ENCODE data around the gene TGFB1I1.
"Not testable (repeated sequence)": the region's sequence is repeated elsewhere in the genome, so short reads cannot be mapped to it uniquely, and the experiment has no call there.

The TGFB1I1 gene

DNA sequence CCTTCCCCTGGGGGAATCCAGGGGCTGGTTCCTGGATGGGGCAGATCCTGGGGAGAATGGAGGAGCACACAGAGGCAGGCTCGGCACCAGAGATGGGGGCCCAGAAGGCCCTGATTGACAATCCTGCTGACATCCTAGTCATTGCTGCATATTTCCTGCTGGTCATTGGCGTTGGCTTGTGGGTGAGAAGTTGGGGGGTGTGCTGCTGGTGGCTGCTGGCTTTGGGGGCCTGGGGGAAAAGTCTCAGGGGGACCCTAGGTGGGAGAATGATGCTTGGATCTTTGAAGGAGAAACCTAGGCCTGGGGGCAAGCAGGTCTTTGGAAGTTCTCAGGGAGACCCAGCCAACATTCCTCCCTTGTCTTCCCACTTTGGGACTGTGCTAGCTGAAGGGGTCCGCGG, 11.1 kb downstream of the TGFB1I1 start, which contains the start of gene SLC5A2:
TSS of gene SLC5A2 (plus strand) at position 43 of the 400 bp plus-strand sequence. CDS start at position 57, 14 bp downstream.
- peaks cover 58% of the 10 kb centered on the region for H3K27me3 ChIP-seq (ENCODE audit: control insufficient read depth, insufficient read depth, low read length)

DNA sequence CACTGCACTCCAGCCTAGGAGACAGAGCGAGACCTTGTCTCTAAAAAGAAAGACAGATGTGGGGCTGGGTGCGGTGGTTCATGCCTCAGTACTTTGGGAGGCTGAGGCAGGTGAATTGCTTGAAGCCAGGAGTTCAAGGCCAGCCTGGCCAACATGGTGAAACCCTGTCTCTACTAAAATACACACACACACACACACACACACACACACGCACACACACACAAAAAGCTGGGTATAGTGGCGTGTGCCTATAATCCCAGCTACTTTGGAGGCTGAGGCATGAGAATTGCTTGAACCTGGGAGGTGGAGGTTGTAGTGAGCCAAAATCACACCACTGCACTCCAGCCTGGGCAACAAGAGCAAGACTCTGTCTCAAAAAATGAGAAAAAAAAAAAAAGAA, 12.1 kb downstream of the TGFB1I1 start:
- H3K9ac ChIP-seq (ENCODE audit: low read depth, low read length); H3K36me3 ChIP-seq (ENCODE audit: control insufficient read depth, insufficient read depth, low read length); H3K27ac ChIP-seq (ENCODE audit: low read depth, low read length); H3K4me1 ChIP-seq (ENCODE audit: control insufficient read depth, insufficient read depth, low read length); H3K9me3 ChIP-seq (ENCODE audit: control insufficient read depth, insufficient read depth, low read length); H3K4me3 ChIP-seq (ENCODE audit: low read depth, low read length): not testable (repeated sequence)
- H3K27me3 ChIP-seq (ENCODE audit: control insufficient read depth, insufficient read depth, low read length): peaks cover 68% of the 10 kb centered on the region

More for the DNA sequence above, 11.1 kb downstream of the TGFB1I1 start, which contains the start of gene SLC5A2:
- Histone ChIP-seq H3K4me1 (ENCODE audit: control insufficient read depth, insufficient read depth, low read length) (peaks cover 7% of the 10 kb centered on the region; the same call in 1 of the 2 replicates), H3K27ac (ENCODE audit: low read depth, low read length) (no peak within 1 kb of the TSS), H3K4me3 (ENCODE audit: low read depth, low read length) (no peak within 1 kb of the TSS), H3K36me3 (ENCODE audit: control insufficient read depth, insufficient read depth, low read length) (no peaks in the 10 kb centered on the region), H3K9me3 (ENCODE audit: control insufficient read depth, insufficient read depth, low read length) (no peaks in the 10 kb centered on the region), H3K9ac (ENCODE audit: low read depth, low read length) (no peak within 1 kb of the TSS)

DNA sequence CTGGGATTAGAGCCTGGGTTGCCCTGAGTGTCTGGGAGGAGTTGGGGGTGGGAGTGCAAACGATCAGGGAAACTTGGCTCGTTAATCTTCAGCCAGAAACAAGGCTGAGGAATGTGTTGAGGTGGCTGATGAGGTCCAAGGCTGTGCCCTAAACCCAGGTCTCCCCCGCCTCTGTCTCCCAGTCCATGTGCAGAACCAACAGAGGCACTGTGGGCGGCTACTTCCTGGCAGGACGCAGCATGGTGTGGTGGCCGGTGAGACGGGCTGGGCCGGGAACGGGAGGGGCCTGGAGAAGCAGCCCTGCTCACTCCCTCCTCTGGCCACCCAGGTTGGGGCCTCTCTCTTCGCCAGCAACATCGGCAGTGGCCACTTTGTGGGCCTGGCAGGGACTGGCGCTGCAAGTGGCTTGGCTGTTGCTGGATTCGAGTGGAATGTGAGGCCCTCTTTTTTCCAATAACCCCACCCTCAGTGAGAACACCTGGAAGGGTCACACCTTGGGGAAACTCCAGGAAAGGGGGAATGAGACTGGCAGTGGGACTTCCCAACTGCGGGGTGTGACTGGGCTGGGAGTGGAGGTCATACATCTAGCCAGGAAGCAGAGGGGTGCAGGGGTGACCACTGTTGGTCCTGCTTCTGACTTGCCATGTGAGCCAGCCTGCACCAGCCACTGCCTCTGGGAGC, 12.7 kb downstream of the TGFB1I1 start:
- no peak overlapping the region for H3K9ac ChIP-seq (ENCODE audit: low read depth, low read length)

DNA sequence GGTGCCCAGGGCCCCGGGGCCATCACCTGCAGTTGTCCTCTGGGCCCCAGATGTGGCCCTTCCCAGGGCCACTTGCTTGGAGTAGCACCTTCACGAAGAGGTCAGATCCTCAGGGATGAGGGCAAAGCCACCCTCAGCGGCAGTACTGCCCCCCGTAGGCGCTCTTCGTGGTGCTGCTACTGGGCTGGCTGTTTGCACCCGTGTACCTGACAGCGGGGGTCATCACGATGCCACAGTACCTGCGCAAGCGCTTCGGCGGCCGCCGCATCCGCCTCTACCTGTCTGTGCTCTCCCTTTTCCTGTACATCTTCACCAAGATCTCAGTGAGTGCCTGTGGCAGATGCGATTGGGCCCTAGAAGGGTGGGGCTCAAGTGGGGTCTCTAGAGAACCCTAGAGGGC, 13.6 kb downstream of the TGFB1I1 start:
- peaks cover 7% of the 10 kb centered on the region; the same call in 1 of the 2 replicates for H3K4me1 ChIP-seq (ENCODE audit: control insufficient read depth, insufficient read depth, low read length)
- H3K27me3 ChIP-seq (ENCODE audit: control insufficient read depth, insufficient read depth, low read length): peaks cover 70% of the 10 kb centered on the region
- H3K36me3 ChIP-seq (ENCODE audit: control insufficient read depth, insufficient read depth, low read length): 0 out of 2 replicates have a peak, but pooled peaks cover under 1% of the 10 kb centered on the region
- H3K9me3 ChIP-seq (ENCODE audit: control insufficient read depth, insufficient read depth, low read length): no peaks in the 10 kb centered on the region
- H3K27ac ChIP-seq (ENCODE audit: low read depth, low read length): no peak overlapping the region
- no peak overlapping the region for H3K4me3 ChIP-seq (ENCODE audit: low read depth, low read length)
- no peak overlapping the region for H3K9ac ChIP-seq (ENCODE audit: low read depth, low read length)

More for the DNA sequence above, 12.7 kb downstream of the TGFB1I1 start:
- H3K9me3 ChIP-seq (ENCODE audit: control insufficient read depth, insufficient read depth, low read length): no peaks in the 10 kb centered on the region
- no peaks in the 10 kb centered on the region for H3K36me3 ChIP-seq (ENCODE audit: control insufficient read depth, insufficient read depth, low read length)
- peaks cover 71% of the 10 kb centered on the region for H3K27me3 ChIP-seq (ENCODE audit: control insufficient read depth, insufficient read depth, low read length)
- H3K27ac ChIP-seq (ENCODE audit: low read depth, low read length): no peak overlapping the region
- H3K4me3 ChIP-seq (ENCODE audit: low read depth, low read length): no peak overlapping the region
- peaks cover 7% of the 10 kb centered on the region; the same call in 1 of the 2 replicates for H3K4me1 ChIP-seq (ENCODE audit: control insufficient read depth, insufficient read depth, low read length)

DNA sequence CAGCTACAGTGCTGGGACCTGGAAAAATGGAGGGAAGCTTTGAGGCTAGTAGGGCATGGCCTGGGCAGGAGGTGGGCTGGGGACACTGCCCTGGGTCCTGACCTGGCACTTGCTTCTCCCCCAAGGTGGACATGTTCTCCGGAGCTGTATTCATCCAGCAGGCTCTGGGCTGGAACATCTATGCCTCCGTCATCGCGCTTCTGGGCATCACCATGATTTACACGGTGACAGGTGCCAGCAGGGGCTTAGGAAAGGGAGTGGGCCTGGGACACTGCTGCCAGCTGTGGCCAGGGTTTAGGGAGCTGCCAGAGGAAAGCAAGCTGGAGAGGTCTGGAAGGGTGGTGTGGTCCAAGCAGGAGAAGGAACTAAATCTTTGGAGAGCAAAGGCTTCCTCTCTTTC, 14.1 kb downstream of the TGFB1I1 start:
- Histone ChIP-seq H3K4me1 (ENCODE audit: control insufficient read depth, insufficient read depth, low read length) (peaks cover 7% of the 10 kb centered on the region; the same call in 1 of the 2 replicates), H3K36me3 (ENCODE audit: control insufficient read depth, insufficient read depth, low read length) (peaks cover 5% of the 10 kb centered on the region; the same call in 1 of the 2 replicates), H3K4me3 (ENCODE audit: low read depth, low read length) (no peak overlapping the region), H3K9me3 (ENCODE audit: control insufficient read depth, insufficient read depth, low read length) (no peaks in the 10 kb centered on the region), H3K9ac (ENCODE audit: low read depth, low read length) (no peak overlapping the region), H3K27me3 (ENCODE audit: control insufficient read depth, insufficient read depth, low read length) (peaks cover 66% of the 10 kb centered on the region), H3K27ac (ENCODE audit: low read depth, low read length) (no peak overlapping the region)

DNA sequence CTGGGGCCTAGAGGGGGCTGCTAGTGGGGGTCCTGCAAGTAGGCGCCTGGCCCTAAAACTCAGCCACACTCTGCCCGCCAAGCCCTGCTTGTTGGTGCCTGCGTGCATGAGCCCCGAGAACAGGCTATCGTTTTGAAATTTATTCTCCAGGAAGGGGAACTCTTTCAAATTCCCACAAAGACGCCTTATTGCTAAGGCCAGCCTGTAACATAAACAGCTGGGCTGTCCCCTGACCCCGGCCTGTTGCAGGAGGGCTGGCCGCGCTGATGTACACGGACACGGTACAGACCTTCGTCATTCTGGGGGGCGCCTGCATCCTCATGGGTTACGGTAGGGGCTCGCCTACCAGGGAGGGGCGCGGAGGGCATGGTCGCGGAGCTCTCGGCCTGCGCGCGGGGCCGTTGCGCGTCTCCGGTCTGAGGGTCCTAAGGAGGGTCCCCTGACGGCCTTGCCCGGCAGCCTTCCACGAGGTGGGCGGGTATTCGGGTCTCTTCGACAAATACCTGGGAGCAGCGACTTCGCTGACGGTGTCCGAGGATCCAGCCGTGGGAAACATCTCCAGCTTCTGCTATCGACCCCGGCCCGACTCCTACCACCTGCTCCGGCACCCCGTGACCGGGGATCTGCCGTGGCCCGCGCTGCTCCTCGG, 15.2 kb downstream of the TGFB1I1 start:
- Histone ChIP-seq H3K36me3 (ENCODE audit: control insufficient read depth, insufficient read depth, low read length) (peaks cover 12% of the 10 kb centered on the region; the same call in 1 of the 2 replicates), H3K9me3 (ENCODE audit: control insufficient read depth, insufficient read depth, low read length) (no peaks in the 10 kb centered on the region), H3K4me3 (ENCODE audit: low read depth, low read length) (peak overlapping the region; percentile 66), H3K4me1 (ENCODE audit: control insufficient read depth, insufficient read depth, low read length) (peaks cover 7% of the 10 kb centered on the region; the same call in 1 of the 2 replicates), H3K9ac (ENCODE audit: low read depth, low read length) (no peak overlapping the region), H3K27ac (ENCODE audit: low read depth, low read length) (no peak overlapping the region), H3K27me3 (ENCODE audit: control insufficient read depth, insufficient read depth, low read length) (peaks cover 60% of the 10 kb centered on the region)

DNA sequence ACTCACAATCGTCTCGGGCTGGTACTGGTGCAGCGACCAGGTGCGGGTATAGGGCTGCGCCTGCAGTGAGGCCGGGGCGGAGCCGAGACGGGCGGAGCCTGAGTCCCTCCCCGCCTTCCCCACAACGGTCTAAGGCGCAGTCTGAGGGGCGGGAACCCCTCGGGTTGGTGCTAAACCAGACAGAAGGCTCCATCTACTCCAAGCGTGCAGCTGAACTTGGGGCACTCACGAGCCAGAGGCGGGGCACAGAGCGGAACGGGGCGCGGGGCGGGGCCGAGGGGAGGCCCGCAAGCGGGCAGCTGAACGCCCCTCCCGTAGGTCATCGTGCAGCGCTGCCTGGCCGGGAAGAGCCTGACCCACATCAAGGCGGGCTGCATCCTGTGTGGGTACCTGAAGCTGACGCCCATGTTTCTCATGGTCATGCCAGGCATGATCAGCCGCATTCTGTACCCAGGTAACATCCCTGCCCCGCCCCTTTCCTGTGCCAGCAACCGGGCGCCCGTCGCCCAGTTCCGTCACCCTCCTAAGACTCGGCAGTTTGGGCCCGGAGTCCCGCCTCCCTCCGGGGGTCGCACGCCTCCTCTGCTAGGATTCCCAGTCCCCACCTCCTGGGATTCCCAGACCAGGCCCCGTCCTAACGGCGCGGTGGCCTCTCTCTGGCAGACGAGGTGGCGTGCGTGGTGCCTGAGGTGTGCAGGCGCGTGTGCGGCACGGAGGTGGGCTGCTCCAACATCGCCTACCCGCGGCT, 15.9 kb downstream of the TGFB1I1 start:
- H3K9ac ChIP-seq (ENCODE audit: low read depth, low read length): no peak overlapping the region
- no peaks in the 10 kb centered on the region for H3K9me3 ChIP-seq (ENCODE audit: control insufficient read depth, insufficient read depth, low read length)
- H3K27ac ChIP-seq (ENCODE audit: low read depth, low read length): no peak overlapping the region
- peaks cover 55% of the 10 kb centered on the region for H3K27me3 ChIP-seq (ENCODE audit: control insufficient read depth, insufficient read depth, low read length)
- peak overlapping the region; percentile 66 for H3K4me3 ChIP-seq (ENCODE audit: low read depth, low read length)
- peaks cover 7% of the 10 kb centered on the region; the same call in 1 of the 2 replicates for H3K4me1 ChIP-seq (ENCODE audit: control insufficient read depth, insufficient read depth, low read length)
- H3K36me3 ChIP-seq (ENCODE audit: control insufficient read depth, insufficient read depth, low read length): peaks cover 17% of the 10 kb centered on the region; the same call in 1 of the 2 replicates

DNA sequence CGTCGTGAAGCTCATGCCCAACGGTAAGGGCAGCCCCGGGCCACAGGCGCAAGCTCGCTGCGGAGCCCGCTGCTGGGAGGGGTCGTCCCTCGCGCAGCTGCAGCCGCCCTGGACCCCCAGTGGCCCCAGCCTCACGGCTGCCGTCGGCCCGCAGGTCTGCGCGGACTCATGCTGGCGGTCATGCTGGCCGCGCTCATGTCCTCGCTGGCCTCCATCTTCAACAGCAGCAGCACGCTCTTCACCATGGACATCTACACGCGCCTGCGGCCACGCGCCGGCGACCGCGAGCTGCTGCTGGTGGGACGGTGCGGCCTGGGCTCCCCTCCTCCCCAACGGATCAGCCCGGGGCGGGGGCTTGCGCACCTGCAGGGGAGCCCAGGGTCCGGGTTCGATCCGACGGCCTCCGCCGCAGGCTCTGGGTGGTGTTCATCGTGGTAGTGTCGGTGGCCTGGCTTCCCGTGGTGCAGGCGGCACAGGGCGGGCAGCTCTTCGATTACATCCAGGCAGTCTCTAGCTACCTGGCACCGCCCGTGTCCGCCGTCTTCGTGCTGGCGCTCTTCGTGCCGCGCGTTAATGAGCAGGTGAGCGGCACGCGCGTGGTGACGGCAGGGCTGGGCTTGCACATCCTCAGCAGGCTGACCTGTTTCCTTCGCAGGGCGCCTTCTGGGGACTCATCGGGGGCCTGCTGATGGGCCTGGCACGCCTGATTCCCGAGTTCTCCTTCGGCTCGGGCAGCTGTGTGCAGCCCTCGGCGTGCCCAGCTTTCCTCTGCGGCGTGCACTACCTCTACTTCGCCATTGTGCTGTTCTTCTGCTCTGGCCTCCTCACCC, 16.7 kb downstream of the TGFB1I1 start:
- no peak overlapping the region for H3K27ac ChIP-seq (ENCODE audit: low read depth, low read length)
- H3K27me3 ChIP-seq (ENCODE audit: control insufficient read depth, insufficient read depth, low read length): peaks cover 55% of the 10 kb centered on the region
- peak overlapping the region; percentile 66 for H3K4me3 ChIP-seq (ENCODE audit: low read depth, low read length)
- H3K36me3 ChIP-seq (ENCODE audit: control insufficient read depth, insufficient read depth, low read length): peaks cover 20% of the 10 kb centered on the region; the same call in 1 of the 2 replicates
- no peak overlapping the region for H3K9ac ChIP-seq (ENCODE audit: low read depth, low read length)
- peaks cover 7% of the 10 kb centered on the region; the same call in 1 of the 2 replicates for H3K4me1 ChIP-seq (ENCODE audit: control insufficient read depth, insufficient read depth, low read length)
- no peaks in the 10 kb centered on the region for H3K9me3 ChIP-seq (ENCODE audit: control insufficient read depth, insufficient read depth, low read length)

DNA sequence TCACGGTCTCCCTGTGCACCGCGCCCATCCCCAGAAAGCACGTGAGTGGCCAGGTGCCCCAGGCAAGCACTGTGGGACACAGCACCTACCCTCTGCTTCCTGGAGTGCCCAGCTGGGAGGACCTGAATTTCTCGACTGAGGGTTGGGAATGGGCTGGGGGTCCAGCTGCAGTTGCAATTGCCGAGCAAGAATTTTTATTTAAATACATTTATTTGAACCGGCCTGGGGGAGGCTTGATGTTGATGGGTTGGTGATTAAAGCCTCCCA, 17.3 kb downstream of the TGFB1I1 start:
- H3K27me3 ChIP-seq (ENCODE audit: control insufficient read depth, insufficient read depth, low read length): peaks cover 55% of the 10 kb centered on the region
- H3K4me1 ChIP-seq (ENCODE audit: control insufficient read depth, insufficient read depth, low read length): peaks cover 7% of the 10 kb centered on the region; the same call in 1 of the 2 replicates
- peaks cover 20% of the 10 kb centered on the region; the same call in 1 of the 2 replicates for H3K36me3 ChIP-seq (ENCODE audit: control insufficient read depth, insufficient read depth, low read length)
- H3K9me3 ChIP-seq (ENCODE audit: control insufficient read depth, insufficient read depth, low read length): no peaks in the 10 kb centered on the region
- H3K9ac ChIP-seq (ENCODE audit: low read depth, low read length): no peak overlapping the region
- H3K4me3 ChIP-seq (ENCODE audit: low read depth, low read length): no peak overlapping the region
- no peak overlapping the region for H3K27ac ChIP-seq (ENCODE audit: low read depth, low read length)
